GM12878 (cell line): ENCODE results near the gene SEMA3B. TPM values are rescaled to one million over a fixed set of nuclear protein-coding genes. Genes with fewer than 3 reads are reported as not detected.

Experiments
- ATAC-seq: fragments of 200-7000 bp; cut with Tn5 transposase; 3 replicates; pipeline ENCODE4 v1.9.1; 2020; ENCODE audit warnings: mild to moderate bottlenecking, moderate library complexity
- BruUV-seq: library from RNA; stranded (reverse); fragments of 400-500 nt; replicated peaks from 2 replicates; lab custom pipeline; 2021; lab: Mats Ljungman, UMichigan
- CTCF ChIA-PET: fragments of 300-600 bp; sonication (Branson Sonifier 250); formaldehyde crosslinking; extraction: SDS; loops from one replicate; lab custom pipeline; 2021; ENCODE audit warnings: inconsistent platforms; lab: Yijun Ruan, JAX
- POLR2A ChIA-PET: fragments of 350-600 bp; formaldehyde crosslinking; extraction: SDS; loops from one replicate; lab custom pipeline; 2021; ENCODE audit warnings: inconsistent platforms; lab: Charles Lee
- RAD21 ChIA-PET: fragments of 300-600 bp; sonication (Branson Sonifier 250); formaldehyde crosslinking; loops from one replicate; lab custom pipeline; 2023; ENCODE audit warnings: antibody characterized with exemption; ENCODE audit not compliant: unreplicated experiment; lab: Charles Lee
- SMC1A ChIA-PET: fragments of 300-600 bp; sonication (Branson Sonifier 250); formaldehyde crosslinking; loops from one replicate; lab custom pipeline; 2023; ENCODE audit not compliant: unreplicated experiment, uncharacterized antibody; lab: Charles Lee
- DNase-seq: peaks from one replicate; pipeline ENCODE4 v3.0.0-alpha.2; 2011; ENCODE audit warnings: low read depth, low spot score
- FAIRE-seq: peaks from 3 replicates; lab custom pipeline; 2011; peaks lifted over from hg19 to GRCh38; lab: Jason Lieb, UNC
- H2AFZ ChIP-seq: 2 replicates; pipeline ENCODE4 v1.6.0; 2011; ENCODE audit warnings: low read depth, low read length, control low read depth; ENCODE audit not compliant: control insufficient read depth
- H3K27ac ChIP-seq: 2 replicates; pipeline ENCODE4 v1.5.1; 2011; ENCODE audit warnings: control low read depth; ENCODE audit not compliant: control insufficient read depth, insufficient read depth
- H3K27me3 ChIP-seq, 2 experiments: replicated peaks in 1 of 2; 2 replicates each; pipeline versions ENCODE4 v1.6.0 to v1.6.1; 2011; ENCODE audit warnings: low read length in 1 of 2; ENCODE audit not compliant: control insufficient read depth in 2 of 2, insufficient read depth in 2 of 2
- H3K36me3 ChIP-seq, 2 experiments: 2 replicates each; pipeline ENCODE4 v1.5.1; 2011; ENCODE audit warnings: low read length in 1 of 2; ENCODE audit not compliant: control insufficient read depth in 2 of 2, insufficient read depth in 2 of 2
- H3K4me1 ChIP-seq: 2 replicates; pipeline ENCODE4 v1.6.1; 2011; ENCODE audit warnings: mild to moderate bottlenecking, low read length, moderate library complexity, mixed read lengths; ENCODE audit not compliant: control insufficient read depth, insufficient read depth
- H3K4me2 ChIP-seq: 2 replicates; pipeline ENCODE4 v1.6.0; 2011; ENCODE audit warnings: control low read depth; ENCODE audit not compliant: control insufficient read depth, insufficient read depth
- H3K4me3 ChIP-seq: fragments of 200-600 bp; sonication (generic); 2 replicates; pipeline ENCODE4 v1.5.1; 2016
- H3K79me2 ChIP-seq: 2 replicates; pipeline ENCODE4 v1.6.0; 2011; ENCODE audit warnings: low read length; ENCODE audit not compliant: control insufficient read depth, insufficient read depth
- H3K9ac ChIP-seq: 2 replicates; pipeline ENCODE4 v1.8.0; 2011; ENCODE audit warnings: low read length, control low read depth, mixed read lengths; ENCODE audit not compliant: control insufficient read depth, insufficient read depth
- H3K9me3 ChIP-seq: replicated peaks from 3 replicates; pipeline ENCODE4 v1.5.1; 2011; ENCODE audit warnings: mild to moderate bottlenecking, low read length; ENCODE audit not compliant: control insufficient read depth, insufficient read depth
- H4K20me1 ChIP-seq: 2 replicates; pipeline ENCODE4 v1.6.0; 2011; ENCODE audit not compliant: control insufficient read depth, insufficient read depth
- CREB1 ChIP-seq: IDR thresholded peaks from 2 replicates; pipeline ENCODE4 v1.6.1; 2012; ENCODE audit warnings: low read depth, mild to moderate bottlenecking, inconsistent platforms
- IKZF2 ChIP-seq, 2 experiments: fragments of 450-650 bp; IDR thresholded peaks; 2 replicates each; pipeline ENCODE4 v1.6.1; 2017; ENCODE audit warnings: mild to moderate bottlenecking in 2 of 2, moderate library complexity in 2 of 2
- KDM1A ChIP-seq: fragments of 200-600 bp; sonication (generic); IDR thresholded peaks from 2 replicates; pipeline ENCODE4 v1.6.1; 2016; ENCODE audit warnings: borderline replicate concordance
- KLF5 ChIP-seq: fragments of 450-650 bp; IDR thresholded peaks from 2 replicates; pipeline ENCODE4 v1.6.1; 2014; ENCODE audit warnings: mild to moderate bottlenecking; ENCODE audit not compliant: partially characterized antibody
- SMARCA5 ChIP-seq: fragments of 450-650 bp; IDR thresholded peaks from 2 replicates; pipeline ENCODE4 v1.6.1; 2017; ENCODE audit warnings: mild to moderate bottlenecking
- SPI1 ChIP-seq: IDR thresholded peaks from 2 replicates; pipeline ENCODE4 v1.6.1; 2011; ENCODE audit warnings: low read depth, mild to moderate bottlenecking, low read length, moderate library complexity, borderline replicate concordance; ENCODE audit not compliant: insufficient read depth
- TBL1XR1 ChIP-seq: IDR thresholded peaks from 2 replicates; pipeline ENCODE4 v1.6.1; 2012; ENCODE audit warnings: low read depth, low read length, improper control_type of control experiment
- YY1 ChIP-seq: IDR thresholded peaks from 2 replicates; pipeline ENCODE4 v1.6.1; 2011; ENCODE audit warnings: low read depth, mild to moderate bottlenecking, low read length
- WGBS: methylation state at CpG from one replicate; pipeline ENCODE4 v1.1.6; 2016; ENCODE audit warnings: low lambda C conversion rate; ENCODE audit not compliant: insufficient replicate concordance, insufficient coverage; ENCODE audit errors: missing lambda C conversion rate; 5-methylcytosine and 5-hydroxymethylcytosine counted together
- in situ Hi-C: fragments of 300-500 bp; cut with MboI; formaldehyde crosslinking; loops from 9 replicates; pipeline ENCODE4 v1.14.3; 2018; ENCODE audit warnings: mixed read lengths
- intact Hi-C: fragments of 100-400 bp; cut with micrococcal nuclease; formaldehyde crosslinking; loops from one replicate; pipeline ENCODE4 v1.14.2; 2022; ENCODE audit not compliant: unreplicated experiment
- polyA plus RNA-seq, 11 experiments: library from polyadenylated mRNA; depleted of rRNA in 4 of 11; unstranded in 6 of 11; stranded (reverse) in 5 of 11; fragments of >200 nt; fragmentation: Nextera tagmentation in 4 of 11; fragmentation: Illumina TruSeq in 1 of 11; extraction: Ambion mirVana in 4 of 11; extraction: Trizol in 1 of 11; gene quantifications; 1 replicate in 1 of 11; 2 replicates in 10 of 11; pipeline versions ENCODE4 v1.2.1 to v1.2.3, GENCODE V29; 2011 to 2016; ENCODE audit warnings: inconsistent platforms in 2 of 11, missing spikeins in 2 of 11, low read depth in 1 of 11
- total RNA-seq, 4 experiments: library from RNA; depleted of rRNA in 3 of 4; stranded (reverse); fragments of >200 nt in 3 of 4; fragmentation: Illumina TruSeq in 1 of 4; extraction: Trizol in 1 of 4; gene quantifications; 2 replicates each; pipeline versions ENCODE4 v1.2.1 to v1.2.3, GENCODE V29; 2013 to 2021
- TF ChIP-seq, protein P1 (sequence below): fragments of 450-650 bp; IDR thresholded peaks from 2 replicates; pipeline ENCODE4 v1.6.1; 2018; ENCODE audit warnings: borderline replicate concordance, mild to moderate bottlenecking; ENCODE audit not compliant: partially characterized antibody
- TF ChIP-seq, protein P2 (sequence below): IDR thresholded peaks from 2 replicates; pipeline ENCODE4 v1.6.1; 2011; ENCODE audit warnings: low read depth, mild to moderate bottlenecking, low read length, moderate library complexity, borderline replicate concordance; ENCODE audit errors: extremely low read depth

The SEMA3B gene
- total and polyA plus RNA-seq, 10 of the 15 experiments (the other 5 are each of a cell fraction or from before 2014, with no cell fraction given): 0.06 to 0.59 (median 0.14) TPM; not detected in 2

DNA sequence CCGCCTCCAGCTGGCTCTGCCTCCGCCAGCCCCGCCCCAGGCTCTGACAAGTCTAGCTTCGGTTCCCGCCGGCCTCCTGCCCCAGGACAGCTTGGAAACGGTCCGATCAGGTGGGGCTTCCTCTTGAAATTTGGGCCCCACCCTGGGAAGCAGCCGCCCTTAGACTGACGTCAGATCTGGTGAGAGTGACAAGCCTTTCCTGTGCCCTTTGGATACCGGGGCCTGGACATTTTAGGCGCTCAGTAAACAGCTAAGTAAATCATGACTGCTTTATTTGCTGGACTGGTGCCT is 30.6 kb downstream of the SEMA3B start (continued):
- TF ChIP-seq, protein P1, sequence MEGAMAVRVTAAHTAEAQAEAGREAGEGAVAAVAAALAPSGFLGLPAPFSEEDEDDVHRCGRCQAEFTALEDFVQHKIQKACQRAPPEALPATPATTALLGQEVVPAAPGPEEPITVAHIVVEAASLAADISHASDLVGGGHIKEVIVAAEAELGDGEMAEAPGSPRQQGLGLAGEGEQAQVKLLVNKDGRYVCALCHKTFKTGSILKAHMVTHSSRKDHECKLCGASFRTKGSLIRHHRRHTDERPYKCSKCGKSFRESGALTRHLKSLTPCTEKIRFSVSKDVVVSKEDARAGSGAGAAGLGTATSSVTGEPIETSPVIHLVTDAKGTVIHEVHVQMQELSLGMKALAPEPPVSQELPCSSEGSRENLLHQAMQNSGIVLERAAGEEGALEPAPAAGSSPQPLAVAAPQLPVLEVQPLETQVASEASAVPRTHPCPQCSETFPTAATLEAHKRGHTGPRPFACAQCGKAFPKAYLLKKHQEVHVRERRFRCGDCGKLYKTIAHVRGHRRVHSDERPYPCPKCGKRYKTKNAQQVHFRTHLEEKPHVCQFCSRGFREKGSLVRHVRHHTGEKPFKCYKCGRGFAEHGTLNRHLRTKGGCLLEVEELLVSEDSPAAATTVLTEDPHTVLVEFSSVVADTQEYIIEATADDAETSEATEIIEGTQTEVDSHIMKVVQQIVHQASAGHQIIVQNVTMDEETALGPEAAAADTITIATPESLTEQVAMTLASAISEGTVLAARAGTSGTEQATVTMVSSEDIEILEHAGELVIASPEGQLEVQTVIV: no peak
- TF ChIP-seq SMARCA5: no peak
- no peak for TF ChIP-seq TBL1XR1
- TF ChIP-seq KDM1A: no peak
- TF ChIP-seq, all 136 proteins: peak for 5

DNA sequence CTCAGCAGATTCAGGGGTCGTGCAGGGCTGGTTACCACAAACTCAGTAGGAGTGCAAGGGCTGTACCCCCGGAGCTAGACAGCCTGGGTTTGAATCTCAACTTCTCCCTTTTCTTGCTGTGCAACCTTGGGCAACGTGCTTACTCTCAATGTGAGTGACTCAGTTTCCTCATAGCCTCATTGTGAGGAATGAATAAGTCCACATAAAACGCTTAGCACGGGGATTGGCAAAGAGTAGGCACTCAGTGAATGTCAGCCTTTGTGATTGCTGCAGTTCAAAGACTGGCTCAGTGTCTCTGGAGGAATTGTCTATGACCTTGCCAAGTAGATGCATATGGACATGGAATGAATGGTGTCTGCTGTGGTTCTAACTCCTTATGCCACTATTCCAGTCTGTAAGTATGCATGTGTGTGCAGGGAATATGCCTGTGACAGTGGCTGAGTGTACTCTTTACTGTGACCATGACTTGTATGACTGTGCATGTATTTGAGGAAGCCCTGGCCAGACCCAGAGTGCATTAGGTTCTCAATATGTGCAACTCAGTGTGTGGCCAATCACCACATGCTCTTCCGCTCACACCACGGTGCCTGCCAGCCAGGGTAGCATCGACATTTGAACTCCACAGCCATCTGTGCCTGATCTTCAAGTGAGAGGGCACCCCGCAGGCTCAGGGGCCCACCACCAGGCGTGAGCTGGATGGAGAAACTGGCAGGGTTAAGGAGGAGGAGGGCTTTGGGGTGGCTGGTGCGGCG is 31.2 kb downstream of the SEMA3B start:
- H3K9ac ChIP-seq: peak overlapping the region; percentile 64

More for the DNA sequence above, 31.2 kb downstream of the SEMA3B start:
- SMC1A ChIA-PET: interaction anchor here (0.7 to 2.3 kb wide), 7 partner anchors 17 to 72 kb away, joined by 3 to 9 read pairs (median 3); no protein-coding TSS in a partner anchor
- peak overlapping the region; percentile 79 for H3K4me3 ChIP-seq
- no peaks in the 10 kb centered on the region for H3K27me3 ChIP-seq
- RAD21 ChIA-PET: interaction anchor here (0.7 to 2.2 kb wide), 8 partner anchors 10 to 53 kb away, joined by 3 to 15 read pairs (median 6); partner anchors contain the start of genes CYB561D2, NPRL2 and TUSC2
- H4K20me1 ChIP-seq: no peaks in the 10 kb centered on the region
- H3K4me1 ChIP-seq: peaks cover 4% of the 10 kb centered on the region
- peak; percentile 21 for ATAC-seq
- 51% methylated on average over 12 of the region's 12 CpGs for WGBS
- POLR2A ChIA-PET: interaction anchor here (0.5 to 2.7 kb wide), 15 partner anchors 9 to 830 kb away, joined by 3 to 30 read pairs (median 5); partner anchors contain the start of genes CYB561D2, DAG1, NPRL2 and RASSF1
- no peaks in the 10 kb centered on the region for H3K36me3 ChIP-seq
- peaks cover 2% of the 10 kb centered on the region; the same call in 1 of the 2 replicates for H3K79me2 ChIP-seq
- H2AFZ ChIP-seq: peak overlapping the region; percentile 73
- H3K4me2 ChIP-seq: peak overlapping the region; percentile 90
- BruUV-seq: TSS peak; percentile 91
- DNase-seq: no peak
- peak; percentile 35; the same call in 1 of the 2 replicates for TF ChIP-seq SPI1
- TF ChIP-seq YY1: no peak
- TF ChIP-seq, protein P2, sequence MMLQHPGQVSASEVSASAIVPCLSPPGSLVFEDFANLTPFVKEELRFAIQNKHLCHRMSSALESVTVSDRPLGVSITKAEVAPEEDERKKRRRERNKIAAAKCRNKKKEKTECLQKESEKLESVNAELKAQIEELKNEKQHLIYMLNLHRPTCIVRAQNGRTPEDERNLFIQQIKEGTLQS: no peak
- TF ChIP-seq KLF5: no peak
- no peak for TF ChIP-seq IKZF2 (IDR thresholded peaks at IDR 0.05)
- TF ChIP-seq CREB1: no peak
- TF ChIP-seq, all 136 proteins: peak for 1
- no peaks in the 10 kb centered on the region for H3K9me3 ChIP-seq
- CTCF ChIA-PET: interaction anchor here (0.7 to 3.5 kb wide), 12 partner anchors 18 to 242 kb away, joined by 3 to 22 read pairs (median 6); partner anchors contain the start of gene TUSC2
- in situ Hi-C loops (no loop called here), intact Hi-C loops (loop anchor here (1.0 to 5.0 kb wide), 2 partner anchors 21 to 37 kb away; no protein-coding TSS in a partner anchor)
- peak; percentile 35 for FAIRE-seq
- peak overlapping the region; percentile 68 for H3K27ac ChIP-seq
